Stimulated activated naive CD8-positive, alpha-beta T cell treated with anti-CD3 and anti-CD28 coated beads, Interleukin-15, Interleukin-2, amounts not matched to agents 100 U/mL and 50 U/mL, for 24 hours (primary cell): Measurements from ENCODE around the gene ACKR3.

Source experiments
- ATAC-seq: fragments of 150-1000 bp; cut with Tn5 transposase; one replicate; pipeline ENCODE4 v1.10.0; 2021
- DNase-seq: peaks from one replicate; pipeline ENCODE4 v3.0.0; 2021

ACKR3 gene

DNA sequence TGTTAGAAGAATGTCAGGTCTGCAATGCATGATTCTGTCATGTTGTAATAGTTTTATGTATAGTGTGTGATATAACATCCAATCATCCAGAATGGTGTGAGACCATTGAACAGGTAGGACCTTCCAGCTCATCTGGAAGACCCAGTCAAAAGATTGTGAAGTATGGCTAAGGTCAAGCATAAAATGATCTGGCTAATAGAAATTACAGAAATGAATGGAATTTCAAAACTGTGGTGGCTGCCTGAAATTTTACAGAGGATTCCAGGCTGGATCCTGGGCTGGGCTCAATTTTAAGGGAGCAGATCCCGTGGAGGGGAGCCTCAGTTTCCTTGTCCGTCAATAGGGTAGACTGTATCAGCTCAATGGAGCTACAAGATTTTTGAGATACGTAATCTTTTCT is 39.1 kb downstream of the ACKR3 start:
- ATAC-seq (no peak), DNase-seq (no peak)

GRCh38 chr2:236610991-236611821 is 41.6 kb downstream of the ACKR3 start:
- ATAC-seq (no peak), DNase-seq (no peak)

DNA sequence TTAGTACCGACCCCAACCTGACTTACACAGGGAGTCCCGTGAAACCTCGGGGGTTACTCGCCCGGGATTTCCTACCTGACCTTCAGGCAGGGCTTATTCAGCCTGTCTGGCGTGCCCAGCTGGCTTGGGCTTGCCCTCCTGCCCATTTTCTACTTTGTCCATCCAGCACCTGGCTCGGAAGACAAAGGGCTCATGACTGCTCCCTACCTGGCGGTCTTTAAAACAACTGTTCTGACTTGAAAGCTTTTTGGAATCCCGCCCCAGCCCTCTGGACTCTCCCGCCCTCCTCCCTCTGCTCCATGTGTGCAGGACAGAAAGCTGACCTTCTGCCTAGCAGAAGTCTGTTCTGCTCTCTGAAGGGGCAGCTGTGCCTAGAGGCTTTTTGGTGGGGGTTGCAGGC is 43.1 kb downstream of the ACKR3 start:
- ATAC-seq, result no peak
- DNase-seq, result no peak

DNA sequence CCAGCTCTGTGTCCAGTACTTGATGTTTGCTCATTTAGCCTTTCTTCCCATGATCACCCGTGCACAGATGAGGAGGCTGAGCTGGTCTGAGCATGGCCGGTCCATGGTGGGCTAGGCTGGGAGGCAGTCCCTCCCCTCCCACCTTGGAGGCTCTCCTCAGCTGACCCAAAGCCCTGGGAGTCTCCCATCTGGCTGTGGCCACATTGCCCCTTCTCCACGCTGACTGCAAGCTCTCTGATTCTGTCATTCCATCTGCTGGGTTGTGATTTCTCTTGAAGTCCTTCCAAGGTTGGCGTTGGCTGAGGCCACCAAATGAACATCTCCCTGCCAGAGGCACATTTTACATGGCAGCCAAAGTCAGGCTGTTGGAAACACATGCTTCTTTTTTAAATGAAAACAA is 44.0 kb downstream of the ACKR3 start:
- ATAC-seq, result peak; percentile 25
- DNase-seq, result no peak

DNA sequence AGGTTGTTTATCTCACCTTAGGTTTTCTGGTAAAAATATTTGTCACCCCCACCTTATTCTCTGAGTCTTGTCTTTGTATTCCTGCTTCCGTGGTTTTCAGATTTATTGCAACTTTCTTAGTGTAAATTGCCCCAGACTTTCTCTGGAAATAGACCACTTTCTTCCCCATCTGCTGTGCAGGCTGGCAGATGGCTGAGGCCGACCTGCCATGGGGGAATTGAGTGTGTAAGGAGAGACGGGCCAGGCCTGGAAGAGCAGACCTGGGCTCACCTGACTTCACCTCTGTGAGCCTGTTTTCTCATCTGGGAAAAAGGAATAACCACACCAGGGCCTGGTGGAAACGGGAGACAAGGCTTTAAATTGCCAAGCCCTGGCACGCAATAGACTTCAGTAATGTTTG is 44.9 kb downstream of the ACKR3 start:
- DNase-seq (no peak), ATAC-seq (no peak)

- DNase-seq (no peak), ATAC-seq (no peak)
Measured at GRCh38 chr2:236616031-236616430, 46.4 kb downstream of the ACKR3 start.

- no peak for DNase-seq
Measured at GRCh38 chr2:236616624-236617023, 47.0 kb downstream of the ACKR3 start.

DNA sequence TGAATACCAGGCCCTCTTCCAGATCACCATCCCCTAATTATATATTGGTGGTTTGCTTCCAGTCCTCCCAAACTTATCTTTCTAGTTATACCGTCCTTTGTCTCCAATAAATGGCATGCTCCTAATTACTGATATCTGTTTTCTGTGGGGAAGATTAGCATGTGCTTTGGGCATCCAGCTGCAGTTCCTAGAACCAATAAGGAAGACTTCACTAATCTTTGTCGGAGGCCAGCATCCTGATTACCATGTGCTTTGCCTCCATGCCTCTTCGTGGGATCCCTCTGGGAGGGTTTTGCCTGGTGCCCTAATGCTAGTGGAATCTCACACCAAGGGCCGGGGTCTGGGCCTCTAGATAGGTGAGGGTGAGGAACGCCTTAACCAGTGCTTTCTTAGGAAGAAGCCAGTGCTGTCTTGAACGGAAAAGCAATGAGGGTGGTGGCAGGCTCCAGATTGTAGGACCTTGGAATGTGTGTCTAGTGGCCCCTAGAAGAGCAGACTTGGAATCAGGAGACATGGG is 47.7 kb downstream of the ACKR3 start:
- ATAC-seq (no peak), DNase-seq (no peak)

More at GRCh38 chr2:236616624-236617023, 47.0 kb downstream of the ACKR3 start:
- no peak for ATAC-seq

DNA sequence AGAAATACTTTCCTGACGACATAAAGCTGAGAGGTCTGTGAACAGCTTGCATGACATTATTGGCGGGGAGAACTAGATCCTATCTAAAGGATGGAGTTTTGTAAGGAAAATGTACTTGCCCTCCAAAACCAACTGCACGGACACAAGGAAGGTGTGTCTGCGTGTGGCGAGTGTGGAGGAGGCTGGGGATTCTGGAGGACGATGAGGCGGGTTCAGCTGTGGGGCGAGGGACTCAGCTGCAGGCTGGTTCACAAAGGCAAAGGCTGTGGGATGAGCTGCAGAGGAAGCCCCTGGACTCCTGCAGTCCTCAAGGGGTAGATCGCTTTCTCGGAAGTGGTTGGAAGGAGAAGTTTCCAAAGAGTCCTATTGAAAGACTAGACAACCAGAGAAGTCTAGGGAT is 48.2 kb downstream of the ACKR3 start:
- ATAC-seq, result no peak
- DNase-seq, result no peak

- ATAC-seq, result no peak
- no peak for DNase-seq
Measured at GRCh38 chr2:236618370-236618769, 48.7 kb downstream of the ACKR3 start.

- ATAC-seq, result no peak
- DNase-seq, result no peak
Measured at GRCh38 chr2:236619910-236620612, 50.4 kb downstream of the ACKR3 start.

GRCh38 chr2:236621786-236622185 is 52.2 kb downstream of the ACKR3 start:
- DNase-seq, result no peak
- ATAC-seq, result no peak

DNA sequence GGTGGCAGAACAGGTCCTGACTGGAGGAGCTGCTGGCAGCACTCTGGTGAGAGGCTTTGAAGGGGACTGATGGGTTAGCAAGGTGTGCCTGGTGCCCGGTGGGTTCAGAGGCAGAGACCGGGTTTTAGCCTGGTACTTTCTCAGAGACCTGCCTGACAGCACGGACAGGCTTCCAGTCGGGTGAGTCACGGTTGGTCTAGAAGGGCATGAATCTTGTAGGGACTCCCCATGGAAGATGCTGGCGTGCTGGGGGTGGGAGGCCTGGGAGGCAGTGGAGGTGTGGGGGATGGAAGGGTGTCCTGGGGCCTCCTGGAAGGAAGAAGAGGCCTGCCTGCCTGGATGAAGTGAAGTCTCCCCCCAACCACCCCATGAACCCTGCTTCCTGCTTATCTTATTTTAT is 52.6 kb downstream of the ACKR3 start:
- ATAC-seq (no peak), DNase-seq (no peak)

DNA sequence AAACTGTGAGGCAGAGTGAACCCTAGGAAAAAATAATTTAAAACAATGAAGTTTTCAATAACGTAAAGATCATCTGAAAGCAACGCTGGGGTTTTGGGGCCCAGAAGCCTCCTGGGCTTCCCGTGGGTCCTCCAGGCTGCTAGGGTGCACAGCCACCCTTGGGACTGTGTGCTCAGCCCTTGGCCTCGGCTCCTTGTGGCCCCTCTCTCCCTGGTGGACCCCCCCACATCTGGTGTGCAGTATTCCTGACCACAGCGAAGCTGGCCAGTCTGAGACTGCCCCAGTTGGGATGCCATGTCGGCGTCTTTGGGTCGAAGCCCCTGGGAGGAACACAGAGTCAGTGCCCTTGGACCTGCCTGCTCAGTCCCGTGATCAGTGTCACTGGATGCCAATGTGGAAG is 53.0 kb downstream of the ACKR3 start:
- DNase-seq (no peak), ATAC-seq (no peak)

GRCh38 chr2:236623816-236624215 is 54.2 kb downstream of the ACKR3 start:
- ATAC-seq, result no peak
- DNase-seq, result no peak

GRCh38 chr2:236625156-236625690 is 55.6 kb downstream of the ACKR3 start:
- no peak for ATAC-seq

GRCh38 chr2:236626391-236627150 is 56.9 kb downstream of the ACKR3 start:
- DNase-seq, result no peak
- no peak for ATAC-seq

More at GRCh38 chr2:236625156-236625690, 55.6 kb downstream of the ACKR3 start:
- DNase-seq, result no peak

- ATAC-seq (no peak), DNase-seq (no peak)
Measured at GRCh38 chr2:236627193-236627592, 57.6 kb downstream of the ACKR3 start.

- ATAC-seq (no peak), DNase-seq (no peak)
Measured at GRCh38 chr2:236627841-236628240, 58.2 kb downstream of the ACKR3 start.

GRCh38 chr2:236628256-236628901 is 58.8 kb downstream of the ACKR3 start:
- no peak for DNase-seq
- no peak for ATAC-seq

DNA sequence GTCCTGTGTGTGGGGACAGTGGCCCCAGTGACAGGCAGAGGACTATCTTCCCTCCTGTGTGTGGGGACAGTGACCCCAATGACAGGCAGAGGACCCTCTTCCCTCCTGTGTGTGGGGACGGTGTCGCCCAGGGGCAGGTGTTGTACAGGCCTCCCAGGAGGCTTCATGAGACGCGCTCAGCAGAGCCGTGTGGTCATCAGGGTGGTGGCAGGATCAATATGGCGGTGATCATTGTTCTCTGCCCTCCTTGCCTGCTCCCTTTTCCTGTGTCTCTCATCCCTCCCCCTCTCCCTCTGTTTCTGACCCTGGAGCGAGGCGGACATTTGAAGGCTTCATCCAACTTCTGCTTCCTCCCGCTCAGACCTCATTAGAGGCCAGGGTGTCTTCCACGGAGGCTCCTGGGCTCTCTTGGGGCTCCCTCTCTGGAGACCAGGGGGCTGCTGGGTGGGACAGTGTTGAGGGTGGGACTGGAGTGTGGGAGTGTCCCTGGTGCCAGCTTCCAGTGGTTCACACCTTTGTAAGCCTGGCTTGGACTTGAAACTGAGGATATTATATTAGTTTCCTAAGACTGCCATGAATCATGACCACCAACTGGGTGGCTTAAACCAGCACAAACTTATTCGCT is 59.5 kb downstream of the ACKR3 start:
- DNase-seq (no peak), ATAC-seq (no peak)
